ENCODE results near the gene DRICH1. TPM values are rescaled to one million over a fixed set of nuclear protein-coding genes. Genes with fewer than 3 reads are reported as not detected.
"Not testable (repeated sequence)": the region's sequence is repeated elsewhere in the genome, so short reads cannot be mapped to it uniquely, and the experiment has no call there.

Gene DRICH1
- total RNA-seq, 2 donors from 2014 or later, result 0.19 to 0.46 TPM

DNA sequence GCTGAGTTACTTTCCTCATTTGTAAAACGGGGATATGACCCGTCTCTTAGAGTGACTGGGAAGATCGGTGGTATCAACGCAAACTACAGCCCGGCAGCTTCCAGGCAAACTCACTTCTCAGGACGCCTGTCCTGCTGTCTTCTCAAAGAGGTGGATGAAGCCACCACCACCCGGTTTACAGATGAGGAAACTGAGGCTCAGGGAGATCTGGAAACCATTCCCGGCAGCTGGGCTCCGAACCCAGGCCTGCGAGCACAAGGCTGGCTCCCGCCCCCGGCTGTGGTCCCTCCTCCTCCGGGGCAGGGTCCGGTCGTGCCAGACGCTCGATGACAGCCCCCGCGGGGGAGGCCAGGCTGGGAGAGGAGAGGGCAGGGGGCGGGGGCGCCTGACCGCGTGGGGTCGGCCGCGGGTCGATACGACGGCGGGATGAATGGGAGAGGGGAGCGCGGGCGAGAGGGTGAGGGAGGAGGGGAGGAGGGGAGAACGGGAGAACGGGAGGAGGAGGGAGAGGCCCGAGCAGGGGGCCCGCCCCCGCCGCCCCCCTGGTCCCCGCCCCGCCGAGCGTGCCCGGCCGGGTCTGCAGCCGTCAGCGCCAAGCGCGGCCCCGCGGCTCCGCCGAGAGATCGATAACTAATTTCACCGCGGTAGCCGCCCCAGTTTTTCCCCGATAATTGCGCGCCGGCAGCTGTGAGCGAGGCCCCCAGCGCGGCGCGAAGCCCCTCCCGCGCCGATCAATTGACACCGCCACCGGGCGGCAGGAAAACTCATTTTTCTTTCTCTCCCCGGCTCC, 66.0 kb downstream of the DRICH1 start:
- Mint-ChIP-seq H3K9me3 (no peaks in the 10 kb centered on the region), H3K27ac (no peak overlapping the region), H3K36me3 (no peaks in the 10 kb centered on the region)
- peak in 1 of 2 donors; percentile 35 for DNase-seq (ENCODE audit: low spot score in 2 of 2)
- ATAC-seq, result peak in 1 of 2 donors; percentile 14

DNA sequence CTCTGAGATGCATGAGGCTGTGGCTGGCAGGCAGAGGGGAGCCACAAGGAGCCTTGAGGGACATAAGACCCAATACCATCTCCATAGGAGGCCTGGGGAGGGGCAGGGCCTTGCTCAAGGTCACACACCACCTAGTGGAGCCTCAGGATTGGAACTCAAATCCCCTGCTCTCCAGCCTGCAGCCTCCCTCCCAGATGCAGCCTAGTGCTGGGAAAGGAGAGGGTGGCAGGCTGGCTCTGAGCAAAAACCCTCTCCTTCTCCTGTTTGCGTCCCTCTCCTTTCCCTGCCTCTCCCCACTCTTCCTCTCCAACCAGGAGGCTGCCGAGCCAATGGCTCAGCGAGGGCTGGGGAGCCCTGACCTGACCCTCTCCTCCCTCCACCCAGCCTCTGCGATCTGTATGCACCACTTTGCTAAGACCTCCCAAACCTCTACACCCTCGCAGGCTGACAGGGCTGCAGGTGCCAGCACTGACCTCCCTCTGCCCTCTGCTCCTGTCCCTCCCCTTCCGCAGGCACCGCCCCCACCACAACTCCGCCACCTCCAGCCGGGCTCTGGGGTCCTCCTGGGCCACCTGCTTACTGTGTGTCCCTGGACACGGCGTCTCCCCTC, 66.7 kb downstream of the DRICH1 start:
- H3K9me3 Mint-ChIP-seq, result no peaks in the 10 kb centered on the region
- H3K36me3 Mint-ChIP-seq, result no peaks in the 10 kb centered on the region
- peak in 1 of 2 donors; percentile 51 for ATAC-seq
- no peak overlapping the region for H3K27ac Mint-ChIP-seq
- DNase-seq (ENCODE audit: low spot score in 2 of 2), result peak in 1 of 2 donors; percentile 53

DNA sequence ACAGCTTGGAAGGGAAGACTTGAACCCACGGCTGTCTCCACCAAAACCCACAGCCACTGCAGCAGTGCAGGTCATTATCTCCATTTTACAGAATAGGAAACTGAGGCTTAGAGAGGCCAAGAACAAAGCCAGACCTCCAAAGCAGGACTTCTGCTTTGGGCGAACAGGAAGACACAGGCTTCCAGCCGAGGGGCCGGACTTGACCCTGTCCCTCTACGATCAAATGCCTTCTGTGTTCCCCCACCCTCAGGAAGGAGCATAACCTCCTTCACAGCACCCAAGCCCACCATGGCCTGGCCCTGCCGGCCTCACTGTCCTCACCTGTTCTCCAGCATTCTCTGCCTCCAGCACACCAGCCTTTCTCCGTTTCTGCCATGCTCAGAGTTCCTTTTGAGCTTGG, 67.8 kb downstream of the DRICH1 start:
- no peak for ATAC-seq
- no peaks in the 10 kb centered on the region for H3K36me3 Mint-ChIP-seq

DNA sequence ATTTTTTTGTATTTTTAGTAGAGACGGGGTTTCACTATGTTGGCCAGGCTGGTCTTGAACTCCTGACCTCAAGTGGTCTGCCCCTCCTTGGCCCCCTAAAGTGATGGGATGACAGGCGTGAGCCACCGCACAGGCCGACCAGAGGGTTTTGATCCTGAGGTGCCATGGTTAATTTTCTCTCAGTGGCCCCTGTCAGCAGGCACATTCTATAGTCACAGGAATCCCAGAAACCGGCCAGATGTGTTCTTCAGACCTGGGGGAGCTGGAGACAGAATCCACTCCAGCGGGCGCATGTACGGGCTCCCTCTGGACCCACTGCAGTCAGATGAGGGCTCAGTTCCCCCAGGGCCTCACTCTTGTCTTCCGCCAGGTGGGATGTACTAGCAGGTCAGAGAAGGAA, 69.0 kb downstream of the DRICH1 start:
- Mint-ChIP-seq H3K27ac (no peak overlapping the region), H3K9me3 (no peaks in the 10 kb centered on the region)
- DNase-seq (ENCODE audit: low spot score in 2 of 2), result peak in 1 of 2 donors; percentile 33

More for the DNA sequence above, 67.8 kb downstream of the DRICH1 start:
- Mint-ChIP-seq H3K9me3 (no peaks in the 10 kb centered on the region), H3K27ac (no peak overlapping the region)
- no peak for DNase-seq (ENCODE audit: low spot score in 2 of 2)

DNA sequence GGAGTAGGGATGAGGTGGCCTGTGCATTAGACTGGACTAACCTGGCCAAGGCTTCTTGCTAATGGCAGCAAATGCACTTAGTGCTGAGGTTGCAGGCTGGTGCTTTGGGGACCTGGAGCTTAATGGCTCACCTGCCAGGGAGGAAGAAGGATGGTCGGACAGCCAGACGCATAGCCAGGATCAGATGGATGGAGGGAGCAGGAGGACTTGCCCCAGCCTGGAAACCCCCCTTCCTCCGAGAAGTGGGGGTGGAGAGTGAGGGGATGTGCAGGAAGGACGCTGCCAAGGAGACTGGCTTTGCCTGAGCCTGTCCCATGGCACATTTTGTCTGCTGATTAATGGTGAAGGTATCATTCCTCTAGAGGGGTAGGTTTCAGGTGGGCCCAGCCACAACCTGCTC, 69.9 kb downstream of the DRICH1 start:
- DNase-seq (ENCODE audit: low spot score in 2 of 2) (peak in 1 of 2 donors; percentile 28), ATAC-seq (no peak)
- no peaks in the 10 kb centered on the region for H3K36me3 Mint-ChIP-seq
- no peaks in the 10 kb centered on the region for H3K9me3 Mint-ChIP-seq
- H3K27ac Mint-ChIP-seq, result no peak overlapping the region

More for the DNA sequence above, 69.0 kb downstream of the DRICH1 start:
- no peaks in the 10 kb centered on the region for H3K36me3 Mint-ChIP-seq
- ATAC-seq, result no peak

DNA sequence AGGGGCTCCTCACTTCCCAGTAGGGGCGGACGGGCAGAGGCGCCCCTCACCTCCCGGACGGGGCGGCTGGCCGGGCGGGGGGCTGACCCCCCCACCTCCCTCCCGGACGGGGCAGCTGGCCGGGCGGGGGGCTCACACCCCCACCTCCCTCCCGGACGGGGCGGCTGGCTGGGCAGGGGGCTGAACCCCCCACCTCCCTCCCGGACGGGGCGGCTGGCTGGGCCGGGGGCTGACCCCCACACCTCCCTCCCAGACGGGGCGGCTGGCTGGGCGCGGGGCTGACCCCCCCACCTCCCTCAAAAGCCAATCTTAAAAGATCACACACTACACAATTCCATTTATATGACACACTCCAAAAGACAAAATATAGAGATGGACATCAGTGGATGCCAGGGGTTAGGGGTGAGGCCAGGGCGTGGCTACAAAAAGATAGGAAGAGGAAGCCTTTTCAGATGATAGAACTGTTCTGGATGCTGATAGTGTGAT, 71.1 kb downstream of the DRICH1 start:
- not testable (repeated sequence) for H3K9me3 Mint-ChIP-seq, H3K36me3 Mint-ChIP-seq, H3K27ac Mint-ChIP-seq, ATAC-seq
- peak in 1 of 2 donors; percentile 33 for DNase-seq (ENCODE audit: low spot score in 2 of 2)

DNA sequence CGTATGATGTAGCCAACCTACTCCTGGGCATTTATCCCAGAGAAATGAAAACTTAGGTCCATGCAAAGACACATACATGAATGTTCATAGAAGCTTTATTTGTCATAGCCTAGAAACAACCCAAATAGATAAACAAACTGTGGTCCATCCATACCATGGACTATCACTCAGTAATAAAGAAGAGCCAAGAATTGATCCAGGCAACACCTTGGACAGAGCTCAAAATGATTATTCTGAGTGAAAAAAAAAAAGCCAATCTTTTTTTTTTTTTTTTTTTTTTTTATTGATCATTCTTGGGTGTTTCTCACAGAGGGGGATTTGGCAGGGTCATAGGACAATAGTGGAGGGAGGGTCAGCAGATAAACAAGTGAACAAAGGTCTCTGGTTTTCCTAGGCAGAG, 71.9 kb downstream of the DRICH1 start:
- H3K9me3 Mint-ChIP-seq; H3K27ac Mint-ChIP-seq; DNase-seq (ENCODE audit: low spot score in 2 of 2); ATAC-seq; H3K36me3 Mint-ChIP-seq: not testable (repeated sequence)

Other genes starting within 250 kb of the DRICH1 start
- not detected for gene IGLL1, start 52.0 kb downstream of the DRICH1 start, total RNA-seq
- gene RGL4, start 58.7 kb upstream of the DRICH1 start, total RNA-seq, result 10 to 100 TPM in 1 of 2 donors, 1 to 10 TPM in 1; 3.0 to 49.7 TPM
- 1 to 10 TPM in 1 of 2 donors, under 1 TPM in 1; 0.32 to 2.0 TPM for gene ZNF70, start 118.8 kb upstream of the DRICH1 start, total RNA-seq
- gene VPREB3, start 122.1 kb upstream of the DRICH1 start, total RNA-seq, result under 1 TPM; 0.52 to 0.60 TPM
- gene C22orf15, start 130.7 kb upstream of the DRICH1 start, total RNA-seq, result 1 to 10 TPM in 1 of 2 donors, not detected in 1; 1.8 TPM
- 100 to 1,000 TPM; 105 to 118 TPM for gene CHCHD10, start 135.7 kb upstream of the DRICH1 start, total RNA-seq
- under 1 TPM; 0.23 to 0.32 TPM for gene MMP11, start 140.5 kb upstream of the DRICH1 start, total RNA-seq
- 10 to 100 TPM; 51.9 to 72.7 TPM for gene SMARCB1, start 154.6 kb upstream of the DRICH1 start, total RNA-seq
- 1 to 10 TPM; 5.1 to 7.3 TPM for gene DERL3, start 206.7 kb upstream of the DRICH1 start, total RNA-seq
- 1 to 10 TPM; 6.3 to 8.1 TPM for gene SLC2A11, start 225.6 kb upstream of the DRICH1 start, total RNA-seq

Measured in activated naive CD4-positive, alpha-beta T cell treated with anti-CD3 and anti-CD28 coated beads, Interleukin-2, amount 50 U/mL, for 72 hours (primary cell).